Neural cell (in vitro differentiated cells): ENCODE measurements around the gene JPH4. TPM values are rescaled to one million over a fixed set of nuclear protein-coding genes. Genes with fewer than 3 reads are reported as not detected.

Source experiments
- H2AFZ ChIP-seq: fragments of 200-600, 300-800 bp; sonication (generic), shearing (Covaris generic); 2 replicates; pipeline ENCODE4 v1.6.0; 2014; ENCODE audit warnings: low read depth, mild to moderate bottlenecking, antibody characterized with exemption, low read length, moderate library complexity
- H3F3A ChIP-seq: fragments of 200-600 bp; shearing (Covaris generic); 2 replicates; pipeline ENCODE4 v1.6.1; 2016; ENCODE audit warnings: mild to moderate bottlenecking, moderate library complexity, mixed read lengths, antibody characterized with exemption, low read length; ENCODE audit not compliant: insufficient read depth, poor library complexity, severe bottlenecking
- H3K27ac ChIP-seq: fragments of 200-600, 300-800 bp; sonication (generic), shearing (Covaris generic); 2 replicates; pipeline ENCODE4 v1.5.1; 2014; ENCODE audit warnings: mild to moderate bottlenecking, low read length, moderate library complexity
- H3K27me3 ChIP-seq: fragments of 300-800, 200-600 bp; sonication (generic), shearing (Covaris generic); 2 replicates; pipeline ENCODE4 v1.6.0; 2014; ENCODE audit warnings: mild to moderate bottlenecking, low read depth, low read length, moderate library complexity; ENCODE audit not compliant: insufficient read depth
- H3K36me3 ChIP-seq: fragments of 300-800, 200-600 bp; sonication (generic), shearing (Covaris generic); 2 replicates; pipeline ENCODE4 v1.5.1; 2014; ENCODE audit warnings: mild to moderate bottlenecking, antibody characterized with exemption, low read length, moderate library complexity; ENCODE audit not compliant: insufficient read depth
- H3K4me2 ChIP-seq: fragments of 300-800, 200-600 bp; sonication (generic), shearing (Covaris generic); 2 replicates; pipeline ENCODE4 v1.6.0; 2014; ENCODE audit warnings: mild to moderate bottlenecking, low read length
- H3K4me3 ChIP-seq: fragments of 300-800, 200-600 bp; sonication (generic), shearing (Covaris generic); 2 replicates; pipeline ENCODE4 v1.5.1; 2014; ENCODE audit warnings: mild to moderate bottlenecking, low read length, moderate library complexity
- H3K79me2 ChIP-seq: fragments of 200-600 bp; shearing (Covaris generic); replicated peaks from 2 replicates; pipeline ENCODE4 v1.6.0; 2014; ENCODE audit warnings: mild to moderate bottlenecking, low read length, moderate library complexity; ENCODE audit not compliant: insufficient read depth
- H3K9ac ChIP-seq: fragments of 300-800, 200-600 bp; sonication (generic), shearing (Covaris generic); 2 replicates; pipeline ENCODE4 v1.6.1; 2016; ENCODE audit warnings: mild to moderate bottlenecking, low read length, mixed read lengths
- H3K9me2 ChIP-seq: fragments of 200-600 bp; shearing (Covaris generic); 2 replicates; pipeline ENCODE4 v1.6.1; 2016; ENCODE audit warnings: mild to moderate bottlenecking, low read length, mixed read lengths; ENCODE audit not compliant: insufficient read depth
- H3K9me3 ChIP-seq: fragments of 200-600, 300-800 bp; sonication (generic), shearing (Covaris generic); 2 replicates; pipeline ENCODE4 v1.6.1; 2016; ENCODE audit warnings: mild to moderate bottlenecking, mixed run types, low read length, moderate library complexity, mixed read lengths
- H4K20me1 ChIP-seq: fragments of 200-600 bp; shearing (Covaris generic); 2 replicates; pipeline ENCODE4 v1.6.1; 2016; ENCODE audit warnings: mild to moderate bottlenecking, mixed run types; ENCODE audit not compliant: insufficient read depth
- CTCF ChIP-seq: fragments of 450-650 bp; IDR thresholded peaks from 2 replicates; pipeline ENCODE4 v1.5.1; 2014; ENCODE audit warnings: antibody characterized with exemption, mild to moderate bottlenecking, moderate library complexity; ENCODE audit not compliant: poor library complexity, severe bottlenecking
- EP300 ChIP-seq: fragments of 450-650 bp; conservative IDR thresholded peaks from 2 replicates; pipeline ENCODE4 v1.6.1; 2014; ENCODE audit warnings: antibody characterized with exemption, mild to moderate bottlenecking, moderate library complexity; ENCODE audit not compliant: poor library complexity, severe bottlenecking
- EZH2 ChIP-seq: fragments of 200-600, 300-800 bp; shearing (Covaris generic), sonication (generic); IDR thresholded peaks from 2 replicates; pipeline ENCODE4 v1.6.1; 2014; ENCODE audit warnings: antibody characterized with exemption, low read length, borderline replicate concordance, mild to moderate bottlenecking; ENCODE audit not compliant: insufficient read depth, poor library complexity, severe bottlenecking
- MXI1 ChIP-seq: fragments of 450-650 bp; conservative IDR thresholded peaks from 2 replicates; pipeline ENCODE4 v1.6.1; 2014; ENCODE audit warnings: antibody characterized with exemption, mild to moderate bottlenecking; ENCODE audit not compliant: poor library complexity, severe bottlenecking
- POLR2AphosphoS5 ChIP-seq: IDR thresholded peaks from 2 replicates; pipeline ENCODE4 v1.6.1; 2012
- RAD21 ChIP-seq: fragments of 450-650 bp; conservative IDR thresholded peaks from 2 replicates; pipeline ENCODE4 v1.6.1; 2014; ENCODE audit warnings: antibody characterized with exemption, mild to moderate bottlenecking, moderate library complexity
- REST ChIP-seq: IDR thresholded peaks from 2 replicates; pipeline ENCODE4 v1.6.1; 2012; ENCODE audit warnings: borderline replicate concordance
- SMC3 ChIP-seq: fragments of 450-650 bp; conservative IDR thresholded peaks from 2 replicates; pipeline ENCODE4 v1.6.1; 2014; ENCODE audit warnings: antibody characterized with exemption, mild to moderate bottlenecking, moderate library complexity; ENCODE audit not compliant: poor library complexity
- TAF1 ChIP-seq: IDR thresholded peaks from 2 replicates; pipeline ENCODE4 v1.6.1; 2012; ENCODE audit warnings: low read depth
- polyA plus RNA-seq: library from polyadenylated mRNA; depleted of rRNA; stranded (reverse); fragments of >200 nt; gene quantifications from 2 replicates; pipeline ENCODE4 v1.2.3, GENCODE V29; 2014

The JPH4 gene
- polyA plus RNA-seq, 1 donor from 2014 or later = 68.2 TPM

GRCh38 chr14:23590198-23590597 lies 11.6 kb upstream of the JPH4 start:
- no peak overlapping the region for H2AFZ ChIP-seq
- H3K9me3 ChIP-seq = no peaks in the 10 kb centered on the region
- H3F3A ChIP-seq = no peaks in the 10 kb centered on the region

GRCh38 chr14:23589606-23590005 lies 11.0 kb upstream of the JPH4 start:
- H3K9me3 ChIP-seq = no peaks in the 10 kb centered on the region
- H3K36me3 ChIP-seq = no peaks in the 10 kb centered on the region
- H2AFZ ChIP-seq = peak overlapping the region; percentile 38
- H3K4me2 ChIP-seq = no peak overlapping the region
- H3F3A ChIP-seq = no peaks in the 10 kb centered on the region
- H3K27ac ChIP-seq = peak overlapping the region; percentile 46
- no peak overlapping the region for H3K4me3 ChIP-seq
- H3K79me2 ChIP-seq = no peaks in the 10 kb centered on the region
- no peaks in the 10 kb centered on the region for H4K20me1 ChIP-seq
- H3K27me3 ChIP-seq = no peaks in the 10 kb centered on the region
- peak overlapping the region; percentile 40 for H3K9ac ChIP-seq
- no peaks in the 10 kb centered on the region for H3K9me2 ChIP-seq
- TF ChIP-seq EP300 = no peak
- no peak for TF ChIP-seq MXI1
- TF ChIP-seq POLR2AphosphoS5 = no peak
- no peak for TF ChIP-seq TAF1
- no peak for TF ChIP-seq REST
- no peak for TF ChIP-seq EZH2
- TF ChIP-seq SMC3 = no peak
- TF ChIP-seq RAD21 = no peak

More at GRCh38 chr14:23590198-23590597, 11.6 kb upstream of the JPH4 start:
- Histone ChIP-seq H3K27ac (no peak overlapping the region), H3K4me3 (no peak overlapping the region), H3K9ac (no peak overlapping the region), H3K4me2 (no peak overlapping the region), H3K27me3 (no peaks in the 10 kb centered on the region), H3K9me2 (no peaks in the 10 kb centered on the region), H3K79me2 (no peaks in the 10 kb centered on the region), H4K20me1 (no peaks in the 10 kb centered on the region), H3K36me3 (no peaks in the 10 kb centered on the region)
- TF ChIP-seq REST (no peak), EP300 (no peak), RAD21 (no peak), SMC3 (no peak), EZH2 (no peak), MXI1 (no peak), POLR2AphosphoS5 (no peak), CTCF (no peak), TAF1 (no peak)
